GM18907 (cell line): ENCODE measurements around the gene PM20D1.
"Not testable (repeated sequence)": the region's sequence is repeated elsewhere in the genome, so short reads cannot be mapped to it uniquely, and the experiment has no call there.

ENCODE experiments used
- ATAC-seq: cut with Tn5 transposase; IDR thresholded peaks from one replicate; pipeline ENCODE4 v1.9.1; 2021; ENCODE audit warnings: mild to moderate bottlenecking, moderate library complexity; ENCODE audit not compliant: unreplicated experiment

The PM20D1 gene

DNA sequence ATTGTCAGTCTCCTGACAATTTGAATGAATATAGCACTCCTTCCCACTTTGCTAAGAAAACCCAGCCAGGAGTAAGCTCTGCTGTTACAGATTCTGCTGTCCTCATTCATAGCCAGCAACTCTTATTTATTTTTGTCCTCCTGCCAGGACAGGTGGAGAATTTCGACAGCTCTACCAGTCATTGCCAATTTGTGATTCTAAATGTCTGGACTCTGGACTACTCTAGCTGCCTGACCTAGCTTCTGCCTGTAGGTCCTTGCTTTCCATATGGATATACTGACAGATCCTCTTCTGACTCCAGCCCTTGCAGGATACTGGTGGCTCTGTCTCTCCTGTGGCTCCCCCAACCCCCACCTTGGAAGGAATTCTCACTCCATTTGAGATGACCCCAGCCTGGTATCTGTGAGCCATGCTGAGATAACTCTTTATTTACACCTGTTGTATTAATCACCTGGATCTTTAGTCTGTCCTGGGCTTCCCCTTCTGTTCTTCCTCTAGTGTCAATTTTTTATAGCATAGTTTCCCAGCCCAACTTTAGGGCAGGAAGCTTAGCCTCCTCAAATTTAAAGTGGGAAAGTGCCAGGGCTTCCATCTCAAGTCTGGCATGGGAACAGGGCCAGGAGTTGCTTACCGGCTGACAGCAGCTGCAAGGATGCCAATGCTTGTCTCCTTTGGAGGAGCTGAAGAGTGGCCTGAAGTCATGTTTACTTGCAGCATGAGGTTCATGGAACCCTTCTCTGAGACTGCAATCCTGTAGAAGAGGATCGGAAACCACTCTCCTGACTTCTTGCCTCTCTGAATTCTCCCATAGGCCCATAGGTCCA is 6.7 kb downstream of the PM20D1 start:
- ATAC-seq, result no peak

DNA sequence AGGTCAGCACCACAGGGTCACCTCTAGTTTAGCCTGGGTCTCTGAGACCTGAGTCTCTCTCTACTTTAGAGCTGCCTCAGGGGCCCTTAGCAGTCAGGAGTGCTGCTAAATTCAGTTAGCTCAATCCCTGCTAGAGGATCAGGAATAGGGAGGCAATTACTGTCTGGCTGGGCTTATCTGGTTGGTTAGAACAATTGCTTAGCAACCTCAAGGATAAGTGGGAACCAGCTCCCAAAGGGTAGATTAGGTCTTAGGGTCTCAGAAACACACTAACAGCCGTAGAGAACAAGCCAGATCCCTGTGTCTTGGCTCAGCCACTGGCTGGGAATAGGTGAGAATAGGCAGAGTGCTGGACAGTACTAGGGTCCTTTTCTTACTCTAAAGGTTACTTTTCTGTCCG is 7.7 kb downstream of the PM20D1 start:
- no peak for ATAC-seq

DNA sequence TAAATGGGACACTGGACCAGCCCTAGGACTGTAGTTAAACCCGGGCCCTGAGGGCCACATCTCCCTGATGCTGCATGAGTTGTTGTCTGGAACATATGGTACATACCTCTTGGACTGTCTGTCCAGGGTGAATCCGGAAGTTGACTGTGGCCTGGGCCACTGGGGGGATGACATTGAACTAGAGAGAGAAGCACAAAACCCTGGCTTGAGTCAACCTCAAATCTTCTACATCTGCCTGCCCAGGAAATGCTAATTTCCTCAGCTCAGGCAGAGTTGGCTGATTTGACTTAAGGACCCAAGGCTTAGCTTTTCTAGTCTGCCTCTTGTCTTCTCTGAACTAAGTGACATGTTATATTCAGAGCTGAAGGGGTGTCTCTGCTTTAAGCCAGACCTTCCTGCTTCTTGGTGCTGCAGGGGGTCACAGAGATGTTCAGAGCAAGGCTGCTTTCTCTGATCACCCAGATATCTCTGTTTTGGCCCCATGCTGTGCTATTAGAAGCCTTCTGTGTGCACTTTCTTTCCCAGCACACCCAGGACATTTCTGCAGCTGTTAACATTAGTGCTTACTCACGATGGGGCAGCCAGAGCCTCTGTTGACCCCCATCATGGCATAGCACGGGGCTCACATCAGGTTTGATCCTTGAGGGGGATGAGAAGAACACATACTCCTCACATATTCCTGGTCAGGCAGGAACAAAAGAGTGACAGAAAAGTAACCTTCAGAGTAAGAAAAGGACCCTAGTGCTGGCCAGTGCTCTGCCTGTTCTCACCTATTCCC is 9.6 kb downstream of the PM20D1 start:
- ATAC-seq, result no peak

DNA sequence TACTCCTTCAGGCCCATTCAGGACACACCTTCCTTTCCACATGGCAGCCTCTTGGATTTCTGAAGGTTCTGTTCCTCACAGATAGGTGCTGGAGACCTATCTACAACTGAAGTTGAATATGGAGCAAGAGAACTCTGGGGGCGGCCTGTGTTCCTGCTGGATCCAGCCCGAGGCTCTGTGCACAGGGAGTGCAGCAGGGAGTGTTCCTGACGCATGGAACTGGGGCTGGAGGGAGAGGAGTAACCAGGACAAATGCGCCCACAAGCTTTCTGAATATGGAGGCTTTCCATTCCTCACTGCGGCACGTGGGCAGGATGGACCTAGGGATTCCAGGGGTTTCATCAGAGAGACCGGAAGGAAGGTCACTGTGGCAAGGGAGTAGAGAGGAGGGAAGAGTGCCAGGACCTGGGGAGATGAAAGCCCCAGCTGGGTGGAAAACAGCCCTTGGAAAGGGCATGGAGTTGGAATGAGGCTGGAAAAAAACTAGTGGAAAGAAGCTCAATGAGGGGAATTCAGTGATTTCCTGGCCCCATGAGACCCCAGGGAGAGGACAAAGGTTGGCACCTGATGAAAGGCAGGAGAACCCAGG is 12.5 kb downstream of the PM20D1 start:
- no peak for ATAC-seq

DNA sequence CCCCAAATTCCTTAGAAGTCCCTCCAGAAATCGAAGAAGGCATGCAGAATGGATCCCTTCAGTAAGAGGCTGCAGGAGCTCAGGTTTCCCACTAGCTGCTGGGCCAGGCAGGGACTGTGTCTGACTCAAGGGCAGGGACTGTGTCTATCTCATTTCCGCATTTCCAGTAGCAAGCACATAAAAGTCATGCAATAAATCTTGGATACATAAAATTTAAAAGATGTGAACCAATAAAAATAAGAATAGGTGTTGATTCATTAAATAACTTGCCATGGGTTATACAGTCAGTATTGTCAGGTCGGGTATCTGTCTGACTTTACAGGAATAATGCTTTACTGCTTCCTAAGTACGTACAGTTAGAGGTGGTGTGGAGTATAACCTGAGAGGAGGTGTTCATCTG is 15.2 kb downstream of the PM20D1 start:
- no peak for ATAC-seq

DNA sequence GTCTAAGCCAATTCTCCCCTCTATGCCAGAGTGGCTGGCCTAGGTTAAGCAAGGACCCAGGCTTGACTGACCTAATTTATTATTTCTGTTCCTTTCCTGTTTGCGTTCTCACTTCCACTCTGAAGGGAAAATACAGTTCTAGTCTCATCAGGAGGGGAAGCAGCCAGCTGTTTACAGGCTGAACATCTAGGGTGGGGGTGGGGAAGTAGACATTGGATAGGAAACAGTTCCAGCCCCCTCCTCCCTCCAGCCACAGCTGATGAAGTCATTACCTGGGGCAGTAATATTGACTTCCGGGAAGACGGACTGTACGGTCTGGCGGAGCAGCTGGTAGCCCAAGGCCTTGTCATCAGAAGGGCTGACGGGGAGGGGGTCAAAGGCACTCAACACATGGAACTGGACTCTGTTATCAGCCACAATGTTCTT is 17.6 kb downstream of the PM20D1 start:
- ATAC-seq, result no peak

DNA sequence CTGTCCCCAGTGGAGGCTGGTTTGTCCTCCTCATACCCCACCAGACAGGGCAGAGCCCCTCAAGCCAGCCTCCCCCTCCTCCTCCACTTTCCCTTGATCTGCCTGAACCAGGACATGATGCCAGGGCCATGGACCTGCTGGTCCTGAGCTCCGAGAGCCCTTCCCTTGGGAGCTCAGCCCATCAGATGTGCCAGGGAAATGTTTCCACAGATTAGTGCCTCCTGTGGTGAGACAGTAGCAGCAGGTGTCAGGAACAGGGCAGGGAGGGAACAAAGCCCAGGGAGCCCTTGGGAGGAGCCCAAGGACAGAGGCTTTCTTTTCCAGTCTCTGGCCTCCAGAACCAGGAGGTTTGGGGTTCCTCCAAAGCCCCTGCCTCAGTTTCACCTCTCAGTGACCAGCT is 22.3 kb downstream of the PM20D1 start:
- no peak for ATAC-seq

DNA sequence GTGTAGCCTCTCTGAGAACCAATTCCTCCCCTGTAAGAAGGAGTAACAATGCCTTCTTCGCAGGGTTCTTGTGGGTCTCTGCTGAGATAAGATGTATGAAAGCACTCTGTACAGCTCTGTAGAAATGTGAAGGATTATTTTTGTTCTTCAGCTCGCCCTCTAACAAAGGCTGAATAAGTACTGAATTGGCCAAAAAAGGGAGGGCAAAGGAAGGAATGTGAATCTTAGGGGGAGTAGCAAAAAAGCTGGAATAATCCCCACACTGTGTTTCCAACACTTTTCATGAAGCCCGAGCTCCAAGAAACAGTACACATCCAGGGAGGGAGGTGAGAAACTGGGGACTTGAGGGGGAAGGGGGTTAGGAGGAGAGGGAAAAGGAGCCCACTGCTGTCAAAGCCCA is 22.9 kb downstream of the PM20D1 start:
- no peak for ATAC-seq

DNA sequence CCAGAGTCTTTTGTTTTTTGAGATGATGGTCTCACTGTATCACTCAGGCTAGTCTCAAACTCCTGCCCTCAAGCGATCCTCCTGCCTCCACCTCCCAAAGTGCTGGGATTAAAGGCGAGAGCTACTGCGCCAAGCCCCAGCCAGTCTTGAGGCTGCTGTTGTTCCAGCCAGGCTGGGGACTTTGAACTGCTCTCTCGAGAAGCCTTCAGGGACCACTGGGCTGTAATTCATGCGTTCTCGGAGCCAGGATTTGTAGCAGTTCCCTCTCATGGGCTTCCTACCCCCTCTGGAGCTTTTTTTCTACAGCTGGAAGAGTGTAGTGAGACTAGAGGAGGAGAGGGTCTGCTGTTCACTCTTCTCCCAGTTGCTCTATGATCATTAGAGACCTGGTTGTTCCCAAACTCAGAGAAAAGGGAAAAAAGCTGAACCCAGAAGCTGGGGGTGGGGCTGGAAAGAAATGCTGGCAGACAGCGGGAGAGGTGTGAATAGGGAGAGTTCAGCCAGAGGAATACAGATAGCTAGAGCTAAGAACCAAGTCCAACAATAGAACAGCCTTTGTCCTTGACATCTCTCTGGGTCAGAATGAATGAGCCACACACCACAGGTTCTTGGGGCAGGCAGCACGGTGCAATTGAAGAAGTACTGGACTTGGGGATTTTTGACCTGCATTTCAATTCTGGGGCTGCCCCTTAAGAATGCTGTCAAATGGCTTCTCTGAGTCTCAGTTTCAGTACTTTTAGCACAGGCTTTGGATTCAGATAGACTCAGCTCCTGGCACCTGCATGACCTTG is 23.7 kb downstream of the PM20D1 start:
- ATAC-seq, result no peak

DNA sequence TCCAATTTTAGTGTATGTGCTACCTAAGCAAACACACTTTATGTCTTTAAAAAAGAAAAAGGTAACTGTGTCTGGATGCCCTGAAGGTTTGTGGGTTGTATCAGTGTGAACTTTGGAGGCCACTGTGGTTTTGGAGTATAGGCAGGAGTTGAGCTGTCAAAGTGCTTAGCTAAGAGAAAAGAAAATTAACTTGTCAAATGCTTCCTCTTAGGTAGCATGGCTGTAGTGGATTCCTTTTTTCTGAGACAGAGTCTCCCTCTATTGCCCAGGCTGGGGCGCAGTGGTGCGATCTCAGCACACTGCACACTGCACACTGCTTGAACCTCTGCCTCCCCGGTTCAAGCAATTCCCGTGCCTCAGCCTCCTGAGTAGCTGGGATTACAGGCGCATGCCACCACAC is 25.8 kb downstream of the PM20D1 start:
- ATAC-seq, result no peak

DNA sequence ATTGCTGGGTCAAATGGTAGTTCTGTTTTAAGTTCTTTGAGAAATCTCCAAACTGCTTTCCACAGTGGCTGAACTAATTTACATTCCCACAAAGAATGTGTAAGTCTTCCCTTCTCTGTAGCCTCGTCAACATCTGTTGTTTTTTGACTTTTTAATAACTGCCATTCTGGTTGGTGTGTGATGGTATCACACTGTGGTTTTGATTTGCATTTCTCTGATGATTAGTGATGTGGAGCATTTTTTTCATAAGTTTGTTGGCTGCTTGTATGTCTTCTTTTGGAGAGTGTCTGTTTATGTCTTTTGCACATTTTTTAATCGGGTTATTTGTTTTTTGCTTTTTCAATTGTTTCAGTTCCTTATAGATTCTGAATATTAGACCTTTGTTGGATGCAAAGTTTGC is 26.7 kb downstream of the PM20D1 start:
- ATAC-seq, result not testable (repeated sequence)

DNA sequence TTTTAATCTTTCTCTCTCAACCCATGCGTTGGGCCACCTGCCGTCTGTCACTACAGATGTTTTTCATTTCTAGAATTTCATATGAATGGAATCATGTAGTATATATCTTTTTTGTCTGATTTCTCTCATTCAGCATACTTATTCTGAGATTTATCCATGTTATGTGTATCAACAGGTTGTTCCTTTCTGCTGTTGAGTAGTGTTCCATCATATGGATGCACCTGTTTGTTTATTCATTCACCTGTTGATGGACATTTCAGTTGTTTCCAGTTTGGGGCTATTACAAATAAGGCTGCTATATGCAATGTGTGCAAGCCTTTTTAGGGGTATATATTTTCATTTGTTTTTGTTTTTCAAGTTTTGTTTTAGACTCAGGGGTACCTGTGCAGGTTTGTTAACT is 27.5 kb downstream of the PM20D1 start:
- ATAC-seq, result no peak

DNA sequence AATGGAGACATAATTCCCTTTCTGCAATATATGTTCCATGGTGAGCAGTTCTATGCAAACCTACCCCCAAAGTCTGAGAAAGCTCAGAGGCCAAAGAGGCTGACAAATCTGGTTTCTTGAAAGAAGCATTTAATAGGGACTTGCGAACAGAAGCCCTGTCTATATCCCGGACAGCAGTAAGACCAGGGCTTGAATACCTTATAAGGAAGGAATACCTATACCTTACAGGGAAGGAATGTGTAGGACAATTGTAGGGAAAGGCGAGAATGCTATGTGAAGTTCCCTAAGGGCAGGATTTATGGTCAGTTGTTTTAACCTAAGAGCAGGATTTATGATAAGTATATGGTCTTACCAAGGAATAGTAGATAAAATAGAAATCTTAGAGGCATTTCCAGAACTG is 31.9 kb downstream of the PM20D1 start:
- no peak for ATAC-seq

DNA sequence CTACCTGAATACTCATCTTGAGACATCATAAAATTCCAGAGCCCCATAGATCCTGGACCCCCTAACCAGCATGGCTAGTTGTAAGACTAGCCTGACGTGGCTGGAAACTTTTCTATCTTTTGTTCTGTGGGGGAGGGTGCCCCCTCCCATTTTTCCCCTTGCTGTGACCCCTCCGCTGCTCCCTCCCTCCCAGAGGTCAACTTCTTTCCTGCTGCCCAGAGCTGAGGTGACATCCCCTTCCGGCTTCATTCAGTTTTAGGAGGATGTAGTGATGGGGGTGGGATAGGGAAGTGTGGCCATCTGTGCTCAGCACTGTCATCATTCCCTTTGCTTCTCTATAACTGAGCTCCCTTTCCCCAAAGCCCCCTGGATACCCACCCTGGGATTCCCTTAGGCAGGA is 32.6 kb downstream of the PM20D1 start:
- ATAC-seq, result no peak

DNA sequence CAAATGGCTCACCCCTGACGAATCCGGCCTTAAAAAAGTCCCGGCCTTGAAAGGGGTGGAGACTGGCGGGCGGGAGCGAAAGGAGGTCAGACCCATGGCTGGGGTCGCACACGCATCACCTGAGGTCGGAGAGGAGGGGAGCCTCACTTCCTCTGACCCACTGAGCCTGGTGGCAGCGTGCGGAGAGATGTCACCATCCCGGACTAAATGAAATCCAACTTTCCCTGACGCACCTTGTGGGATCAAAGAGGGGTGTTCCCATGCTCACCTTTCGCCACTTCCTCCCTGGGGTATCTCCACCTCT is 36.2 kb downstream of the PM20D1 start:
- no peak for ATAC-seq

DNA sequence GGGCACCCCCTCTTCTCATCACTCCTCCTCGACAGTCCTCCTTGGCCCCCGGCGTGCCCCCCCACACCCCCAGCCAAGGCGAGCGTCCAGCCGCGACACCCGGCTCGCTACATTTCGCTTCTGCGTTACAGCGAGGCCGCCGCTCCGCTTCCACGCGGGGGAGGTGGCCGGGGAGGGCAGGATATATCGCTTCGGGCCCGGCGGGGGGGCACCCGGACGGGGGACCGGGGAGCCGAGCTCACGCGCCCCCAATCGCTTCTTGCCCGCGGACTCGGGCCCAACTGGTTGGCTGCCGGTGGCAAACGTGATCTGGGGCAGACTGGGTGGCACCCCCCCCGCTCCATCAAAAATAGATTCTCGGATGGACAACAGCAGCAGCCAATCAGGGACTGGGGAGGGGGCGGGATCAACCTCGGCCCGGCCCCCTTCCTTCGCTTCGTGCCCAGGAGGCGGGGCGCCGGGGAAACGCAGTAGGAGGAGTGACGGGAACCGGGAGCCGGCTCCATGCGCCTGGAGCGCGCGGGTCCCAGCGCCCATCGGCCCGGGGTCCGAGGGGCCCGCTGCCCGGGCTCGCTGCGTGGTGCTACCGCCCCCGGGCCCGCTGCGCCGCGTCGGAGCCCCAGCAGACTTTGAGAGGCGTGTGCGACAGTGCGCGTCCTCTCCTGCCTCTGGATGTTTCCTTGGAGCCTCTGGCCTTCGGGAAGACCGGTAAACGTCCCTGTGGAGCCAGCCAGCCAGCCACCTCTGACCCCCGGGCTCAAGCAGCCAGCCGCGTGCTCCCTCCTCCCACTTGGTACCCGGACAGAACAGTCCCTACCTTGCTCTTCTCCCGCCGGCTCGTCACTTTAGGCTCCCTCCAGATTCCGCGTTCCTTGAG is 36.8 kb downstream of the PM20D1 start, which contains the start of gene SLC41A1:
TSS of gene SLC41A1 (minus strand) at position 321 of the 877 bp plus-strand sequence. CDS start 2,757 bp downstream, outside the sequence.
- peak; percentile 91 for ATAC-seq

DNA sequence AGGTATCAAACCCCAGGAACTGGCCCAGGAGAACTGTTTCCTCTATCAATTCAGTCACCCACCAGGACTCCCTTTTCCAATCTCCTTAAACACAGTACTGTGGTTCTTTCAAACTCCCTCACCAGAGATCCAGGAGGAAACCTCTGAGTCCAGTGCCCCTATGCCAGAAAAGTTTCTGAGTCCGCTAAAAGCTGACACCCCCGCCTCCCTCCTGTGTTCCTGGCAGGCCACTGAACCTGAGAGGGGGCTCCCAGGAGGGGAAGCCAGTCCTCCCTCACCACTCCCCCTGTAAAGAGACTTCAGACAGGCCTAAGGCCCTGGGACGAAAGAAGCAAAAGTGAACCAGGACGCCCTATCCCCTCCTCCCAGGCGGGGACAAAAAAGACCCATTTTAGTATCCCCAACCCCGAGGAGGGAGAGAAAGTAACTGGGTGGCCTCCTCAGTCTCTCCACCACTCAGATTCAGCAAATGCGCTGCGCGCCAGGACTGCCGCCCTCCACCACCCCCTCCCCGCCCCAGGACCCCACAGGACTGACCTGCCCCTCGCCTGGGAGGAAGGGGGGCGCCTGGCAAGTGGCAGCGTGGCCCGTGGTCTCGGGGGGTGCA is 37.6 kb downstream of the PM20D1 start:
- no peak for ATAC-seq

DNA sequence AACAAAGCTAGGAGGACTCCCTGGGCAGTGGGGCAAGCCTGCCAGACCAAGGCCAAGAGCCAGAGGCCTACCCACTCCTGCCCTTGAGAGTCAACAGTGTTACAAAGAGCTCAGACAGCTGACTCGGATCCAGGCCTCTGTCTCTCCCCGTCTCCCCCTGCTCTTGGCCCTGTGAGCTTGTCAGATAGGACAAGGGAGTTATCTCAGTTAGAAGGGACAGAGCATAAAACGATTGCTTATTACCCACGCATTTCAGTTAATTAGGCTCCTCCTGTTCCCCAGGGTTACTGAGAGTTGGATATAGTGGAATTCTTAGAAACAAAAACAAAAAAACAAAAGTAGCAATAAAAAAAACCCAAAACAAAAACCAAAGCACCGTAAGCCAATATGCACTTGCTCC is 38.3 kb downstream of the PM20D1 start:
- no peak for ATAC-seq

DNA sequence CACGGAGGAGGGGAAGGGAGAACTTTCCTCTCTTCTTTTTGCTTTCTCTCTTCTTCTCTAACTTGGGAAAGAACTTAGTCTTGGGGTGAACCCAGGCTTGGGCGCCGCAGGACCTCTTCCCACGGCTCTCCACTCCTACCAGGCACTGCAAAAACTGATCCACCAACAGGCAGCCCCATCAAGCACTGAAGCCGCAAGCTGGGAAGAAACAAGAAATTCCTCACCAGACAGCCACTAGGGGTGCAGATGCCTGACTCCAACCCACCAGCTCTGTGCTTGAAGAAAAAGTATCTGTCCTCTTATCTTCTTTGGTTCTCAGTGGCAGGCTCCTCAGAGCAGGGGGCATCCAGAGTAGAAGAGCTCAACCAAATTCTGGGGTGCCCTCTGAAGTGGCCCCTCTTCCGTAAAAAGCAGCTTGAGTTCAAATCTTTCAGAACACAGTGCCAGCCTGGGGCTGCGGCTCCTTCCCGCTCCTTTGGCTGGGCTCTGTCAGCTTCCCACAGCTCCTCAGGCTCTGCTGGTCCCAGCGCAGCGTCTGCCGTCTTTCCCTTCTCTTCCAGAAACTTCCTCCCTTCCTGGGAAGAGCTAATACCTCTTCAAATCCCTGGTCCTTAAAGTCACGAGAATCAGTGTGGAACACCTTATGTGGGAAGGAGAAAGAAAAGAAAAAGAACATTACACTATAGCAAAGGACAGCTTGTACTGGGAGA is 39.3 kb downstream of the PM20D1 start:
- ATAC-seq, result no peak
